Activated T-cell treated with anti-CD3 and anti-CD28 coated beads for 48 hours (primary cell): ENCODE results near the gene ELMO3.
A peak's percentile ranks its signal among the peaks of the same experiment; 100 is the strongest.

Source experiments
- DNase-seq: peaks from one replicate; pipeline ENCODE4 v3.0.0-alpha.2; 2020; ENCODE audit warnings: low read depth

The ELMO3 gene

DNA sequence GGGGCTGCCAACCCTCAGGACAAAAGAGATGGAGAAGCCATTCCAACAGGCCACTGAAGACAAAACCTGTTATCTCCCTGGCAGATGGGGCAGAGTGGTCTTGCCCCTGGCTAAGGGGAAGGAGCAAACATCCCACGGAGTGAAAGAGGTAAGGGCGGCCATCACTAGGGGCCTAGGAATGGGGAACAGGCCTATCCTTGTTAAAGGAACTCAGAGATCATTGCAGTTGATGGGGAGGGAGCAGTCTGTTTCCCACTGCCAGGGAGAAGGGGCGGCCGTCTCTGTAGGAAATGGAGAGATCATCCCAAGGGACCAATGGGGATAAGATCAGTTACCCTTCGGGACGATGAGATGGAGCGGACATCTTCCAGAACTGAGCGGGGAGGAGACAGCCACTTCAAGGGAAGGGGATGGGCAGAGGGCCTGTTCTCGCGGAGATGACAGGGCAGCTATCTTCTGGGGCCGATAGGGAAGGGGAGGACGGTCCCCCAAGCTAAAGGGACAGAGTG is 27.4 kb downstream of the ELMO3 start:
- DNase-seq = no peak

DNA sequence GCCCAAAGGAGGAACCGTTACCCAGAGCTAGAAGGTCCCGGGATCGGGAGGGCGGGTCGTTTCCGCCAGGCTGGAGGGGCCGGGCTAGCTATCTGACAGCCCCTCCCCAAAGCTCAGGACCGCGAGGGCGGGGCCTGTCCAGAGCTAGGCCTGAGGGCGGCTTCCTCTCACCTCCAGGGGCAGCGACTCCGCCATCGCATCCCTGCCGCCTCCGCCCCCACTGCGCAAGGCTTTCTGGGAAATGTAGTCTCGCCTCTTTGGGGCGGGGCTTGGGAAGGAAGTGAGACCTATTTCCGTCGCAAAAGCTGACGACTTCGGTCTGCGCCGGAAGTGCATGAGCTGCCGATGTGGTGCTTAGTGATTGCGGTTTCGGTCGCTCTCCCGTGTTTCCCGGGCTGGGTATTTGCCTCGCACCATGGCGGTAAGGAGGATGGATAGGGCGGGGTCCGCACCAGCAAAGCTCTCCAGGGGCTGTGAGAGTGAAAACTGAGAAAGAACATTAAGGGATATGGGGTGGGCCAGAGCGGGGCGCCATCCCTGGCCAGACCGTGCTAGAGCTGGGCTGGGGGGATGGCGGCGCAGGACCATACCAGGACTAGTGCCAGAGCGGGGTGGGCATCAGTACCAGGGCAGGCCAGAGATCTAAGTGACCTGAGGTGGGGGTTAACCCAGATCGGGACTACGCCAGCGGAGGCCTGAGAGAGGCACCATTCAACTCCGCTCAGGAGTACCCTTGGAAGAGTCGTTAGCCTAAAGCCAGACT is 28.1 kb downstream of the ELMO3 start, which contains the start of gene TMEM208:
TMEM208 (plus strand) TSS at position 327 of the 763 bp plus-strand sequence; CDS start at position 416, 89 bp downstream.
- DNase-seq = peak; percentile 98

DNA sequence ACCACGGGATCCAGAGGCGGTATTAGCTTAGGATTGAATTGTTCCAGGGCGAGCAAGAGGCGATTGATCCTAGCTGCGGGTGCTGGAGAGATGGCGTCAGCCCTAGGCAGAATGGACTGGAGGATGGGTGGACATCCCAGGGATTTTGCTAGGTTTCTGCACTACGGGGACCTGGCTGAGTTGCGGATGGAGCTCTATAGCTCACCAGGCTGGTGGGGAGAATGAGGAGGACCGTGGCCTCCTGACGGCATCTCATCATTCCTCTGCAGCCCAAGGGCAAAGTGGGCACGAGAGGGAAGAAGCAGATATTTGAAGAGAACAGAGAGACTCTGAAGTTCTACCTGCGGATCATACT is 28.6 kb downstream of the ELMO3 start:
- DNase-seq = no peak

DNA sequence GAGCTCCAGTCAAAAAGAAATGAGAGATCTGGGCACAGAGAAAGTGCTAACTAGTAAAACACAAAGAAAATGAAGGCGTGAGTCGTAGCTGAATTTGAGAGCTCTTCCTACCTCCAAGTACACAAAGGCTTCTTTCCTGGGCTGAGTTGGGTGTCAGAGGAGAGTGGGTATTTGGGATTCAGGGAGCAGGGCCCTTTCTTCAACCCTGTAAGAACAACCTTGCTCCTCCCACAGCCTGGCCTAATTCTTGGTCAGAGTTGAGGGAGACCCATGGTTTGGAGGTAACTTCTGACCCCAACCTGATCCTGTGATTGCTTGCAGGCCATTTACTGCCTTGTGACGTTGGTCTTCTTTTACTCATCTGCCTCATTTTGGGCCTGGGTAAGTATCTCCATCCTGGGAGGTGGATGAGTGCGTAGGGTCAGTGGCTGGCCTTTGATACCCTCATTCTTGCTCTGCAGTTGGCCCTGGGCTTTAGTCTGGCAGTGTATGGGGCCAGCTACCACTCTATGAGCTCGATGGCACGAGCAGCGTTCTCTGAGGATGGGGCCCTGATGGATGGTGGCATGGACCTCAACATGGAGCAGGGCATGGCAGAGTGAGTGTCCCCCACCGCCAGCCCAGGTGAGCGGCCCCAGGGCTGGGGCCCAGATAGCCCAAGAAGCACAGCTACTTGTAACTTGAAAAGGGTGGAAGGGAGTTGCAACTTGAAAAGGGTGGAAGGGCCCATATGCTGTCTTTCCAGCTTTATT is 29.3 kb downstream of the ELMO3 start:
- DNase-seq = no peak

DNA sequence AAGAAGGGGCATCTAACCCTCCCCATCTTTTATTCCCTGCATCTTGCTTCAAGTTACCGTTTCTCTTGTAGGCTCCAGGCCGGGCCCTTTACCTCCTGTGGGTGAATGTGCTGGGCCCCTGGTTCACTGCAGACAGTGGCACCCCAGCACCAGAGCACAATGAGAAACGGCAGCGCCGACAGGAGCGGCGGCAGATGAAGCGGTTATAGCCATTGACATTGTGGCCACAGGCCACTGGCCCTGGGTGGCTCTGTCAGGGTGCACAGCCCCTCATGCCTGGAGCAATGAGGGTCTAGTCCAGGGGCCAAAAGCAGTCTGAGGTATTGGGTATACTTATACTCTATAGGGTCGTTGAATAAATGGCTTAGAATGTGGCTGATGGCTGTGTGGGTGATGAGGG is 30.0 kb downstream of the ELMO3 start:
- DNase-seq = no peak

DNA sequence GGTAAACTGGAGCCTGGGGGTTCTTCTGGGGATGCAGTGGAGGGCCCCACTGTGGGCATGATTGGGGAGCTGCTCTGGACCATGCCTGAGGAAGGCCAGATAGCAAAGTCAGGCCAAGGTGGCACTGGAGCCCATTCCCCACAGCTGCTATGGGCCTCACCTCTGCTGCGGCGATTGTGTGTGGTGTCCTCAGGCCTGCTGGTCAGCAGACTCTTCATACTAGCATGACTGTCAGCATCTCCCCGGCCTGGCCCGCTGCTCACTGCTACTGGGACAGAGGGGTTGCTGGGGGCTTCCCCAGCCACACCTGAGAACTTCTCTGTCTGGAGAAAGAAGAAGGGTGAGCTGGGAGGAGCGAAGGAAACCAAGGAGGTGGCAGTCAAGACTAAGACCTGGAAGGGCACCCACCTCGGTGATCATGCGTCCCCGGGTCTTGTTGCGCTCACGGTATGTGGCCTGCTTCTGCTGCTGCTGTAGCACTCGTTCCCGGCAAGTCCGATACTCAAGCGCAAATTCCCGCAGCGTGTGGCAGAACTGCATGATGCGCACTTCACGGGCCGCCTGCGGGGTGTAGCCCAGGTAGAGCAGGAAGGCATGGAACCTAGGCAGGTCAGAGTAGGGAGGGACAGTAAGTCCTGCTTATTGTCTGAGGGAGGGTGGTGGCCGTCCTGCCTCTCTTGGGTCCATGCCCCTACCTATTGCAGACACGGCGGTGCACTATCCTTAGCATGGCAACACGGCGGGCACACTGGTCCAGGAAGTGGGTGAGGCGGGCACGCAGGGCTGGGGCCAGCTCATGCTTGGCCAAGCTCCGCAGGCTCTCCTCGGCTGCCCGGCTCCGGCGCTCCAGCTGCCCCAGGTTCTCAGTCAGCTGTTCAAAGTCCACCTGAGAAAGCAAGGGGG is 31.2 kb downstream of the ELMO3 start:
- DNase-seq = no peak

DNA sequence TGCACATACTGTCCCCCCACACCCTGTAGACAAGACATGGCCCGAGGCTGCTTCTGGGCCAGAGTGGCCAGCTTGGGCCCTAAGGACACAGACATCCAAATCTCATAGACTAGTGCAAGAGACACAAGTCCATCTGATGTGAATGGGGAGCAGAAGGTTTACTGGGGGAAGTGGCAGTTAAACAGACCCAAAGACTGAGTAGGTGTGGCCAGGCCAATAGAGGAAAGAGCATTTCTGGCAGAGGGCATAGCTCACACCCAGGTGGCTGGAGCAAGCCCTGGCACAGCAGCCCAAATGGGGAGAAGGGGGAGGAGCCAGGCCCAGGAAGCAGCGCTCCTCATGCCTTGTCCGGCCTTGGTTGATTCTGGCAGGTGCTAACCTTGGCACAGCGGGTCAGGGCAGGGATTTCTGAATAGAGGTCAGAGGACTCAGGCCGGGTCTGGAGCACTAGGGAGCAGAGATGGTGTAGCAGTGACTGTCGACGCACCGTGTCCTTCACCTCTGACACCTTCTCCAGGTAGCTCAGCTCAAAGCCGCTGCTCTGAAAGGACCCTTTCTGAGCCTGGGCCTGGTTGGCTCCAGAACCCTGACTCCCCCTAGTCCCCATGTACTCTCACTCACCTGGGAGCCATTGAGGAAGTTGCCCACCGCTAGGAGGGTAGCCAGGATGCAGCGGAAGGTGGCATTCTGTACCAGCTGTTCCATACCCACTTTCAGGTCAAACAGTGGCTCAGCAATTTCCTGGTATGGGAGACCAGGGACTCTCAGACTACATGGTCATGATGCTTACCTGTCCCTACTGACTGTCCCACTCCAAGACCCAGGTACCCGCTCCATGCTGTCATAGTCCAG is 32.1 kb downstream of the ELMO3 start:
- no peak for DNase-seq

DNA sequence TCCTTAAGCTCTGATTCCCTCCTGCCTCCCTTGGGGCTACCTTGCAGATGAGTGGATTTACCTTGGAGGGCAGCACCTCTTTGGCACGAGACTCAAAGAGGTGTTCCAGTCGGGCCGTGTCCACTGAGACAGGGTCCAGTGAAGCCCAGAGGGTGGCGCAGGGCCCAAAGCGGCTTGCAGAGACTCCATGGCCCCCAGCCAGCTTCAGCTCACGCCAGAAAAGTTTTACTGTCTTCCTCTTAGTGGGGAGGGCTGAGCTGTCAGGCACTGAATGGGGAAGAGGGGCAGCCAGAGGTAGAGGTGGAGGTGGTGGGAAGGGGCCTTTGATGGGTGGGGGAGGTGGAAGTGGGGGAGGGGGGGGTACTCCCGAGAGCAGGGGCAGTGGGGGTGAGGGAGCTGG is 34.7 kb downstream of the ELMO3 start:
- DNase-seq = no peak

DNA sequence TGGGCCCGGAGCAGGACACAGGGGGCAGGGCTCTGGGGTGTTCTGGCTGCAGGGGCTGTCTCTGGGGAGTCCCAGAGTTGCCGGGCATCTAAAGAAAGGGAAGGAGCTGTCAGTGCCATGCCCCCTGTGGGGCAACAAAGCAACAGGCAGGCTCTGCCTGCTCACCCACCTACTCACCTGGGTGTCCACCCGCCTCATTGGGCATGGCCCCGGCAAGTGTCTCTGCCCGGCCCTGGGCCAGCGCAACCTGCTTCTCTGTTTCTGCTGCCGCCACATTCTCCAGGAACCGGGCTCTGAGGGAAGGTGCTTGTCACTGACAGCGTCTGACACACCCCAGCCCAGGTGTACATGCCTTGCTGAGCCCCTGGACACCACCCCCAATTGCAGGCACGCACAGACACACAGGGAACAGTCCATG is 35.3 kb downstream of the ELMO3 start:
- DNase-seq = no peak

DNA sequence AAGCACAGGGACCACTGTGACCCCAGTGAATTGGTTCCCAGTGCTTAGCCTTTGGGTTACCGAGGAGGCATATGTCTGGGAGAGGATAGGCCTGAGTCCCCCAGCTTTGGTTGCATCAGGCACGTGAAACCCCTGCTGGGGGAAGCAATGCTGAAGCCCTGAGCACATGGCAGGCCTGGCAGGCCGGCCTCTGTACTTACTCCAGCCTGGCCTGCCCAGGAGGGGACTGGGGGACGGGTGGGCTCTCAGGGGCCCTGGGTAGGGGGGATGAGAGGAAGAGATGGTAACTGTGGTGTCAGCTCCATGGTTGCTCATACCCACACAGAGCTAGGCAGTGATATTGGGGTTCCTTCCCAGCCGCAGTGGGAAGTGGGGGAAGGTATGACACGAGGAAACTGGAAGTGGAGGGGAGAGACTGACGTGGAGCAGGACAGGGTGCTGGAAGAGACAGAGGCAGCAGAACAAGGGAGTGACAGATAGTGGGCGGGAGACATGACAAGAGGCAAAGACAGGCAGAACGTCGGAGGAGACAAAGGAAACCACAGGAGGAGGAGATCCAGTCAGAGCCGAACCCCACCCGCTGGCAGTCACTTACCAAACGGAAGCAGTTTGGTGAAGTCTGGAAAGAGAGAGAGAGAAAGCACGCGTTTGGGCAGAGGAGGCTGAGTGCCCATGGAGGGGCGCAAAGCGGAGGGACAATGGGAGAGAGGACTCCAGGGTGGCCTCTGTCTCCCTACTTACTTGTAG is 37.1 kb downstream of the ELMO3 start:
- DNase-seq = no peak

DNA sequence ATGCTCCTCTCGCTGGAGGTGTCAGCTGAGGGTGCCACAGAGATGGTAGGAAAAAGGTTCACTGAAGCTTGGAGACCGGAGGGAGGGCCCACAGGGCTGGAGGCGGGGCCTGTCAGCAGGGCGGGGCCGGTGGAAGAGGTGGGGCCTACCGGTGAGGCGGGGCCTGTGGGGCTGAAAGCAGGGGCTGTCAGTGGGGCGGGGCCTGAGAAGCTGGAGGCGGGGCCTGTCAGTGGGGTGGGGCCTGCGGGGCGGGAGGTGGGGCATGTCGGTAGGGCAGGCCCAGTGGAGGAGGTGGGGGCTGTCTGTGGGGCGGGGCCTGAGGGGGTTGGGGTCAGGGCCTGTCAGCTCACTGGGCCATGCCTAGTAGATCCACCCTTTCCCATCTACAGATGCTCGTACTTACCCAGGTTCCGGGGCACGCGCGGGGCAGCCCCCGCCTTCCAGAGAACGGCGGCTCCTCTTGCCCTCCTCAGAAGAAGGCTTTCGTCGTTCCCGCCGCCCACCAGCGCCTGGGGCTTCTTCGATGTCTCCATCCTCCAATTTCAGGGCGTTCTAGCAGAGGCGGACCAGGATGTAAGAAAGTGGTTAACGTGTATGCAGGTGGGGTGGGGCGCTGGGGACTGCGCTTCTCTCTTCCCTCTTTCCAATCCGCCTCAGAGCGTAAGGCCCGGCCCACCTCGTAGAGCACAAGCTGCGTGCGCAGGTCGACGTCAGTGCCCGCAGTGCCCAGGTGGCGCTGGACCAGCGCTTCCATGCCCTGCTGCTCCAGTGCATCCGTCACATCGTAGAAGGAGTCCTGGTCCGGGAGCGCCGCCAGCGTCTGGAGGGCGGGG is 37.8 kb downstream of the ELMO3 start:
- DNase-seq = peak; percentile 84

DNA sequence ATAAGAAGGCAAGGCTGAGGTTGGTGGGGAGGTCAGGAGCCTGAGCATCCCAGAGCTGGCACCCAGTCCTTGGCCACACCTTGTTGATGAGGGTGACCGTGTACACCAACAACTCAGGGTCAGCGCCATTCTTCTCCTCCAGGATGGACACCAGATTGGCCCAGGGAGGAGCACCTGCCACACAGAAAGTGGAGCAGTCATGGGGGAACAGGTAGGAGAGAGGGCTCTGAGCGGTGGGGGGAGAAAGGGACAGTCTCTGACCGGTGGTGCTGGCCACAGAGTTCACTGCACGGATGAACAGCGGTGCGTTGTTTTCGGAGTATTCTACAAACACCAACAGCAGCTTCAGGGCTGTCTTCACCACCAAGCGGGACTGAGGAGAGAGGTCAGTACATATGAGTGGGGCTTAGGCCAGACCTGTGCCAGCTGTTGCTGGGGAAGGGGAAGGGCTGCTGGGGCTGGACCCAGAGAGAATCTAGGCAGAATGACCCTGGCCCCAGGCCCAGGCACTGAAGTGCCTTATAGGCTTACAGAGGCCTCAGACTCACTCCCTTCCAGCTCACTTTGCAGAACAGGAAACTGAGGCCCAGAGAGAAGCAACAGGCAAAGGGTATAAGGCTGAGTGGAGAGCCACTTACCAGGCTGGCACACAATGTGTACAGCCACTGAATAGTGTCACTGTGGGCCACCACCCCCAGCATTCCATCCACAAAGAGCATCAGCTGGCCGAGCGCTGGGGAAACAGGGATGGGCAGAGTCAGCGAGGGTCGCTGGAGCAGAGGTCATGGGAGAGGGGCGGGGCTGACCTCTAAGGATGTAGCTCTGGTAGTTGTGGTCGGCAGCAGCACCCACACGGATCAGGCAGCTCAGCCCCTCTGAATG is 38.7 kb downstream of the ELMO3 start:
- no peak for DNase-seq

DNA sequence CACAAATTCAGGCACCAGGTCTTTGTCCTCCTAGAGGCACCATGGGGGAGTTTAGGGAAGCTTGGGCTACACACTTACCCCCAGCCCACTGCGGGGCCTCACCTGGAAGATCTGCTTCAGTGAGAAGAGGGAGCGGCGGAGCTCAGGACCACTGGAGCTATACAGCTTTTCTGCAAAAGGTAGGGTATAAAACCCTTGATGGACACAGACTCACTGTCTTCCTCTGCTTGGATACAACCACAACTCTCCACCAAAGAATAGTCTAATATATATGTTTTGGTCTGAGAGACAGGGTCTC is 39.3 kb downstream of the ELMO3 start:
- no peak for DNase-seq

DNA sequence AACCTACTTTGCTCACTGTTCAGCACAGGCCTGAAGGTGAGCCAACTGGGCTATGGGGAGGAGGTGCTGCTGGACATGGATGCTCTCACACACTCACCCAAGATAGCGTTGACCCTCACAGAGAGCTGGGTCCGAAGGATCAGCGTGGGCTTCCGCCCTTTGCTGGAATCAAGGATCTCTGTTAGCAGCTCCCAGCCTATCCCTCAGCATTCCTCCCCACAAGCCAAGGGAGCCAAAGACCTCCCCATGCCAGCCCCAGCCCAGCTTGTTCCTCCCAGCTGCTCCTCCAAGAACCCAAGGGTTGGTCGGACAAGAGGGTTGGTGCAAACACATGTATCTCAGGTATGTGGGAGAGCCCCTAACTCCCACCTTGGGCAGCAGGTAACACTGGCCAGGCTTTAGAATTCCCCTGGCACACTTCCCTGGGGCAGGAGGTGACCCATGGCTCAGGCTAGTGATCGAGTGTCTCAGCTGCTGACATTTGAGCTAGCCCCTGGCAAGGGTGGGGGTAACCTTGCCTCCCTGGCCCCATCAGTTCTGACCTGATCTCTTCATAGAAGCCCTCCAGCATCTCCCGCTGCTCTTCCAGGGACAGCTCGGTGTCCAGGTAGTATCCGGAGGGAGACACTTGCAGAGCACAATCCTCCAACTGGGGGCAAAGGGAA is 40.0 kb downstream of the ELMO3 start:
- DNase-seq = no peak

DNA sequence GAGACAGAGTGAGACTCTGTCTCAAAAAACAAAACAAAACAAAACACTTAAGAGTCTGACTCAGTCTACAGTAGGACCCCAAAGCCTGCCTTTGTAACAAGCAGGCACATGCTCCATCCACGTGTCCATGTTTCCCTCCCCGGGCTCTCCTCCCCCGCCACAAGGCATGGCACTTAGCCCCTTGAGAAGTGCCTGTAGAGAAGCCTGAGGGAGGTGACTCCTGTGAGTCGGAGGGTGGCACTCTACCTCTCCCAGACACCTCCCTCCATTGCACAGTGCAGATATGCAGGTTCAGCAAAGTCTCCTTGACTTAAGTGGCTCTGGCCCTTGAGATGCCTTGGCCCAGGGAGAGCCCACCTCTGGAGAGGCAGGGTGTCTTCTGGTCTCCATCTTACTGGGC is 41.6 kb downstream of the ELMO3 start:
- no peak for DNase-seq

DNA sequence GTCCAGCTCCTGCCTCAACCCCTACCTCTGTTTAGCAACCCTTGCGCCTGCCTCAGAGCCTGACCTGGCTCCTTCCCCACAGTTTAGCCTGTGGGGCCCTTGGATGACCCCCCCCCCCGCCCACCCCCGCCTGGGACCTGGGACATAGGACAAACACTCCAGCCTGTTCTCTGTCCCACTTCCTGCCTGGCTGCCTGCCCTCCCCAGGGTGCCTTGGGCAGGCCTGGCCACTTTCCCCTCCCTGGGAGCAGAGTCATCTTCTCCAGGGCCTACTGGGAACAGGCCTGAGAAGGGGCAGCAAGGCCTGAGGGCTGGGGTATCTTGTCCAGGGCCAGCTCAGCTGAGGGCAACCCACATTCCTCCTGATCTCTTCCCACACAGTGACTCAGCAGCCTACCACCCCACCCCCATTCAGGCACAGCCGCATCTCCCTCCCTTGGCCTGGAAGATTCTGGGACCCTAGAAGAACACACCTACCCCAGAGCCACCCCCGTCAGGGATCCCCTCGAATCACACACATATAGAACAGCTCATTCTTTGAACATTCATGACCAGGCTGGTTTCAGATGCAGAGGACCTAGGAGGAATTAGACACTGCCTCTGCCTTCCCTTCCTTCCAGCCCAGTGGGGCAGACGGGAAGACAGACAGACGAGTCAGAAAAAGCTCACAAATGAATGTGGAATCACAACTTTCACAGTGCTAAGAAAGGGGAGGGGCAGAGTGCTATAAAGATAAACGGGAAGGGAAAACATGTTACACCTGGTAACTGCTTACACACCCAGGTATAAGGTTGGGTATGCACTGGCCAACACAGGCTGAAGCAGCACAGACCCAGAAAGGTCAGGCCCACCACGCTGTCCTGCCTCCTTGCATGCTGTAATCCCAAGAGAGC is 42.3 kb downstream of the ELMO3 start:
- no peak for DNase-seq

DNA sequence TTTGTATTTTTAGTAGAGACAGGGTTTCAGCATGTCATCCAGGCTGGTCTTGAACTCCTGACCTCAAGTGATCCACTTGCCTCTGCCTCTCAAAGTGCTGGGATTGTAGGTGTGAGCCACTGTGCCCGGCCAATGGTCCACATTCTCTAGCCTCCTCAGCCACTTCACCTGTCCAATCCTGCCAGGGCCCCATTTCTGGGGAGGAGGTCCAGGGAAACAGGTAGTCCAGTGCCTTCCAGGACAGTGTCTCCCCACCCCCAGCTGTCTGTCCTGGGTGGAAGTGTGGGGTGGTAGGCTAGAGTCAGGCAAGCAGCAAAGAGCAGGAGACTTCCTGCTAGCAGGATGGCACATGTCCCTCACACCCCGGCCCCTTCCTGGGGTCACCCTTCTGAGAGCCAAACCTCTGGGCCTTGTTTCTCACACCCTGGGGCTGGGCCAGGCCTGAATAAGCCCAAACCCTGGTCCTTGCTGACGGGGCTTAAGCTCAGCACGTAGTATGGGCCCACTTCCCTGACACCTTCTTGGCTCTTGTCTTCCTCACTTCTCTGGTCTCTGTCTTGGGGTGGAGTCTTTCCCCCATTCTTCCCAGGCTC is 43.3 kb downstream of the ELMO3 start:
- no peak for DNase-seq
